Head of caudate nucleus (tissue), 42 donors: ENCODE measurements around the gene AGAP1.

Experiments used
- DNase-seq, 42 donors: peaks; one replicate each; pipeline versions ENCODE4 v3.0.0 to v3.0.0-alpha.2; 2020 to 2021; ENCODE audit warnings: mixed read lengths in 7 of 42
- intact Hi-C: fragments of 100-400 bp; cut with DNase I; formaldehyde crosslinking; loops from one replicate; pipeline ENCODE4 v1.15.0; 2022

The AGAP1 gene

GRCh38 chr2:235675678-235676535 is 182.1 kb downstream of the AGAP1 start:
- DNase-seq: no peak
- intact Hi-C loops: no loop called here

GRCh38 chr2:235676536-235676799 is 182.6 kb downstream of the AGAP1 start:
- intact Hi-C loops: no loop called here

GRCh38 chr2:235677276-235677788 is 183.5 kb downstream of the AGAP1 start:
- DNase-seq: peak in 5 of 42 donors; percentile 32 to 69 (median 41)
- intact Hi-C loops: no loop called here

More at GRCh38 chr2:235676536-235676799, 182.6 kb downstream of the AGAP1 start:
- DNase-seq: no peak

GRCh38 chr2:235677937-235678336 is 184.1 kb downstream of the AGAP1 start:
- intact Hi-C loops: no loop called here
- peak in 7 of 42 donors; percentile 40 to 69 (median 53) for DNase-seq

- intact Hi-C loops: no loop called here
- peak in 2 of 42 donors; percentile 18 to 23 for DNase-seq
These were observed 184.9 kb downstream of the AGAP1 start for GRCh38 chr2:235678712-235679111.

GRCh38 chr2:235679471-235679870 is 185.6 kb downstream of the AGAP1 start:
- DNase-seq: peak in 1 of 42 donors; percentile 5
- intact Hi-C loops: no loop called here

GRCh38 chr2:235685024-235685721 is 191.3 kb downstream of the AGAP1 start:
- peak in 3 of 42 donors; percentile 6 to 21 (median 13) for DNase-seq
- intact Hi-C loops: no loop called here

- intact Hi-C loops: no loop called here
- peak in 6 of 42 donors; percentile 39 to 51 (median 42) for DNase-seq
These were observed 194.9 kb downstream of the AGAP1 start for GRCh38 chr2:235688511-235689426.

GRCh38 chr2:235689427-235689853 is 195.6 kb downstream of the AGAP1 start:
- intact Hi-C loops: no loop called here
- peak in 17 of 42 donors; percentile 37 to 76 (median 54) for DNase-seq

GRCh38 chr2:235690082-235690808 is 196.4 kb downstream of the AGAP1 start:
- intact Hi-C loops: no loop called here
- DNase-seq: peak in 2 of 42 donors; percentile 5 to 16

GRCh38 chr2:235690809-235691450 is 197.1 kb downstream of the AGAP1 start:
- peak in 2 of 42 donors; percentile 10 to 14 for DNase-seq

GRCh38 chr2:235692076-235692475 is 198.2 kb downstream of the AGAP1 start:
- intact Hi-C loops: no loop called here
- peak in 2 of 42 donors; percentile 2 to 28 for DNase-seq

More at GRCh38 chr2:235690809-235691450, 197.1 kb downstream of the AGAP1 start:
- intact Hi-C loops: no loop called here

- DNase-seq: peak in 3 of 42 donors; percentile 2 to 26 (median 16)
- intact Hi-C loops: no loop called here
These were observed 198.9 kb downstream of the AGAP1 start for GRCh38 chr2:235692671-235693171.

GRCh38 chr2:235693279-235693678 is 199.4 kb downstream of the AGAP1 start:
- peak in 3 of 42 donors; percentile 5 to 14 (median 9) for DNase-seq
- intact Hi-C loops: no loop called here

GRCh38 chr2:235694721-235695601 is 201.1 kb downstream of the AGAP1 start:
- intact Hi-C loops: no loop called here

GRCh38 chr2:235695602-235695895 is 201.7 kb downstream of the AGAP1 start:
- peak in 4 of 42 donors; percentile 1 to 15 (median 2) for DNase-seq

More at GRCh38 chr2:235694721-235695601, 201.1 kb downstream of the AGAP1 start:
- DNase-seq: peak in 3 of 42 donors; percentile 1 to 22 (median 12)

GRCh38 chr2:235697041-235697440 is 203.2 kb downstream of the AGAP1 start:
- DNase-seq: peak in 3 of 42 donors; percentile 2 to 10 (median 4)
- intact Hi-C loops: no loop called here

More at GRCh38 chr2:235695602-235695895, 201.7 kb downstream of the AGAP1 start:
- intact Hi-C loops: no loop called here
